GM19099 (cell line): ENCODE measurements around the gene POU6F2.

Source experiments
- POLR2A ChIP-seq: IDR thresholded peaks from 3 replicates; pipeline ENCODE4 v1.6.1; 2011; ENCODE audit warnings: low read depth; ENCODE audit not compliant: insufficient read length; ENCODE audit errors: extremely low read depth

Gene POU6F2

DNA sequence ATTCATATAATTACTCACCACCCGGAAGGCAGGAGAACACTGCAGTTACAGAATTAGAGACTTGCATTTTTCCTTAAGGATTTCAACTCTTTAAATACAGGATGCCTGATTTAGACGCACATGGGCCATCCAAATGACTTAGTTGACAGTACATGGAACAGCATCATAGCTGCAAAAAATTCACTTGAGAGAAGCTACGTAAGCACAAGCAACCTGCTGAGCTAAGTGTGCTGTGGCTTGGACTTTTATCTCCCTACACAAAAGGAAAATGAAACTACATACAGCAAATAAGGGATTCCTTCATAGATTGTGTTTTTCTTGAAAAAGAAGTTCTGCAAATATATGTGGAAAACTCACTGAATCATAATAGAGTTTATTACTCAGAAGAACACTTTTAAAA, 152.6 kb downstream of the POU6F2 start:
- TF ChIP-seq POLR2A = no peak

- no peak for TF ChIP-seq POLR2A
Measured at GRCh38 chr7:39130857-39131526, 153.3 kb downstream of the POU6F2 start.

DNA sequence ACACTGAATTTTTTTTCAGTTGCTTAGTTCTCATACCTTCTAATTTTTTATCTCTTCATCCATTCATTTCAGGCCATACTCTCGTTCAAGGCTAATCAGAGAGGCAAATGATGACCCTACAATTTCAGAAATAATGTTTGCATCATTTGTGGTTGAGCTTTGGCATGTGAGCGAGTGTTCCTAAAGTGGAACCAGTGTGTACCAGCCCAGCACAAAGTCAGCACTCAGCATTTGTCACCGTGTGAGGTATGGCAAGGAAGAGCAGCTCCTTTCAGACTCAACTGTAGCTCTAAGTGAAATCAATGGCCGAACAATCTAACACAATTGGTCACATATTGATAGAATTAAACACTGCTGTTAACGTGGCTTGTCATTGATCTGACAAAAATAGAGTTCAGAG, 154.6 kb downstream of the POU6F2 start:
- no peak for TF ChIP-seq POLR2A

DNA sequence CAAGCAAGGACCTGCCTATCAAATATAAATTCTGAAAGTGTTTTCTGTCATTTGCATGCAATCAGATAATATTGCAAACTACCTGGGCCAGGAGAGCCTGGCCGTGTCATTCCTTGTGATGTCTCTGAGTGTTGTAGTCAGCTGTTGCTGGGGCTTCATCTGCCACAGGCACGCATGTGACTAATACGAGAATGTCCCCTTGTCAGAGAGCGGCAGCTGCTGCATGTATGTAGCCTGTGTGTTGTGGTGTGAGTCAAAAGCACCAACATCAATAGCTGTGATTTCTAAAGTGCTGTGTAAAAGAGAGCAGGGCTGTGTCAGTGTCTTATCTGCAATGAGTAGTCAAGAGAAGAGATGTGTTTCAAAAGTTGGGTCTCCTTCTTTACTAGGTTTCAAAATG, 155.4 kb downstream of the POU6F2 start:
- no peak for TF ChIP-seq POLR2A

DNA sequence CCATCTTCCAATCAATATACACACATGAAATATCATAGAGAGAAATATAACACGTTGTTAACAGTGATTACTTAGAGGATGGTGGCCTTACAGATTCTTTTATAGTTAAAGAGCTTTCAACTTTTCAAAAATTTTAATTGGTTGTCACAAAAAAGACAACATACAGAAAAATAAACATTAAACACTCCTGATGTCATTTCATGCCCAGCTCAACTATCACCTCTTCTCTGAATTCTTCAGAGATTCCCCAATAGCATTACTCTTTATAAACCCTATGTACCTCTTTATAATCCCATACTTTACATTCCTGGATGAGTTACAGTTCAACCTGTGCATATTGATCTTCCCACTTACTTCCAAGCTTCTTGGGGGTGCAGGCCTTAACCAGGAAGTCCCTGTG, 159.8 kb downstream of the POU6F2 start:
- no peak for TF ChIP-seq POLR2A

DNA sequence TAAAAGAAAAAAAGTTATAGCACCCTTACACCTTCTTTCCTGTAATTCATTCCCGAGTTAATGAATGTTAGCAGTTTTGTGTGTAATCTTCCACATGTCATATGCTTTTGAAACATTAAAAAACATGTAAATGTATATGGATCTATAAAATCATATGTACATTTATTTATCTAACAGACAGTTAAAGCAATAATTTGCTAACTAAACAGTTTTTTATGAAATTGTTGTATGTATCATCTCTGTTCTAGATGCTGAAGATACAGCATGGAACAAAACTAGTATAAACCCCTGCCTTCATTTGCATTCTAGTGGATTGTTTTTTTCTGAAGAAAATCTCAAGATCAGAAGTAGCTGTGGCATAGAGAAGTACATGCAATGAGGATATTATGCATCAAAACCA, 165.0 kb downstream of the POU6F2 start:
- TF ChIP-seq POLR2A = no peak

DNA sequence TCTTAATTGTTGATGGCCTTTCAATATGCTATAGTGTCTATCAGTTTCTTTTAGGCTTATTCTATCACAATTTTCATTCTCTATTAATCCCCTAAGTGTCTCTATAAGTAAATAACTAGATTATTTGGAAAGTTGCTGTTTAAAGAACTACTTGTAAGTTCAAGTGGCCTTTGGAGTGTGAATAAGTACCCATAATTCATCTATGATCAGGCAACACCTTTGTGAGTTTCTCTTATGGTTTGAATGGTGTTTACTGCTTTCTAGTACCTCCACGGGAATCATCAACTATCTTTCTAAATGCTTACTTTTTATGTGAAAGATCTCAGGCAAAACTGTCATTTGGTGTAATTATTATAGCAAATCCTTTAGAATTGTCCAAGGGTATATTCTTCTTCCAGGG, 166.7 kb downstream of the POU6F2 start:
- no peak for TF ChIP-seq POLR2A

DNA sequence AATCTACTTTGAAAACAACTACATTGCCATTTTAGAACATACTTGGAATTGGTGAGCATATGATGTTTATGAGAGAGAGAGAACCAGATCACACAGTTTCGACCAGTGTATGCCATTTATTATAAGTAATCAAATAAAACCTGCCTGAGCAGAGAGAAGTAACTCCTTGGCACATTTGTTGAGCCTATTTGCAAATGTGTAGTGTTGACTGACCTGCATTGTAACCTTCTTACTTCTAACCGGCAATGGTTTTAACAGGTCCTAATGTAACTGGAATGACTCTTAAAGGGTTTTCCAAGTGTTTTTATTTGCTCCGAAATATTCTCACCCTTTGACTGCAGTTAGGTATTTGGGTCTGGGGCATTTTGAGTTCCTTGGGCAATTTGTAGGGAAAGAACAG, 167.6 kb downstream of the POU6F2 start:
- no peak for TF ChIP-seq POLR2A

DNA sequence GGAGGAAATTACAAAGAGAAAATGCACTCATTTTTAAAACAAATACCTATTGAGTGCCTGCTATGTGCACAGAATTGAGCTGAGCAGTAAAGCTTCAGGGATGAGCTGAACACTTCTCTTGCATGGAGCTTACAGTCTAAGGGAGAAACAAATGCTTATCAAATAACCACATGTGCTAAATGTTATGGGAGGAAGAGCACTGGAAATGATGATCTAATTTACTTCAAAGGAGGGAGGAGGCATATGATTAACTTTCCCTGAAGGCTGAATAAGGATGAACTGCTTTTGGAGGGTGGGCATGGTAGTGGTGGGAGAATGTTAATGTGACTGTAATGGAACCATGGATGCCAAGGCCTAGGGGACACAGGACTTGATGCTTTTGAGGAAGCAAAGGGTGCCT, 168.2 kb downstream of the POU6F2 start:
- TF ChIP-seq POLR2A = no peak

DNA sequence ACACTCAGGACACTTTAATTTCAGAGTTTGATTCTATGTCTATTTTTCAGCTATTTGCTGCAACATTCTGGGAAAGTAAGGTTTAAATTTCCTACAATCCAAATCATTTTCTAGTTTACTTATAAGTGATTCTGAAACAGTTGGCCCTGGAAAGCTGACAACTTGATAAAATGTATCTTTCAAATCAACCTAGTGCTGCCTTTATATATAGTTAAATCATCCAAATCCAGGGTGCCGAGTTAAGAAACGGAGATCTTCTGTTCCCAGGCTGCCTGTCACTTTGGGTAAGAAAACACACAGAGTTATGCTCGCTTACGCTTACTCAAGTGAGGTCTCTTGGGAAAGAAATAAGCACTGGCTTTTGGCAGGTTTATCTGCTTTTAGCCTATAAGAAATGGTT, 175.0 kb downstream of the POU6F2 start:
- TF ChIP-seq POLR2A = no peak

- TF ChIP-seq POLR2A = no peak
Measured at GRCh38 chr7:39153113-39153512, 175.4 kb downstream of the POU6F2 start.

DNA sequence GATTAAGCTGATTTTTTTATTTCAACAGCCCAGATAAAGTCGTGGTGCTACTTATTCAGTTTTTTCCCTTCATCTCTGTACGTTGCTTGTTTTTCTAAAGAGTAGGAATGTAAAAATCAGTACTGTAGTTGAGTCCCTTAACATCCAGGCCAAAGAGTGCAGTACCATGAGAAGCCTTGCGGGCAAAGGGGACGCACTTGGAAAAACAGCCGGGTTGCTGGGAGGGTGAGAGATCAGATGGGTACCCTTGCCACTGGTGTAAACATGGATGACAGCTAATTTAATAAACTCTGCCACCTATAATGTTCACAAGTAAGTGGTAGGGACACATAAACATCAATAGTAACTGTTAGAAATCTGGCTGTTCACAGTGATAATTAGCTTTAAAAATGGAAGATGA, 175.9 kb downstream of the POU6F2 start:
- no peak for TF ChIP-seq POLR2A

- no peak for TF ChIP-seq POLR2A
Measured at GRCh38 chr7:39154815-39155214, 177.1 kb downstream of the POU6F2 start.

- no peak for TF ChIP-seq POLR2A
Measured at GRCh38 chr7:39158367-39158766, 180.7 kb downstream of the POU6F2 start.

- TF ChIP-seq POLR2A = no peak
Measured at GRCh38 chr7:39161903-39162302, 184.2 kb downstream of the POU6F2 start.

DNA sequence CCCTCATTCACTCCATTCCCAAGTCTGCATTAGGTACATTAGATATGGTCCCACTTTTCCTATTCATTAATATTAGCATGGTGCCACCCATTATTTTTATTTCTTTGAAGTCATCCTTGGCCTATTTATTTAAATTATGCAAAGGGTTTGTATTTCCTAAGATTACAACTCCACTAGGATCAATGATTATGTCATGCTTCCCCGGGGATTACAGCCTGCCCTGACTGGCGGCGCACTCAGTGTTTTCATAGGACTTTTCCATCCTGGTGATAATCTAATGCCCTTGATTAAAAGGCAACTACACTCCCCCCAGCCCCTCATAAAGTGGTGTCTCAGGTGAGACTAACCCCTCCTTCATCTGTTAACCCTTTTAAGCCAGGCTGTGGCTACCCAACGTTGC, 187.2 kb downstream of the POU6F2 start:
- no peak for TF ChIP-seq POLR2A

- TF ChIP-seq POLR2A = no peak
Measured at GRCh38 chr7:39168403-39169098, 190.8 kb downstream of the POU6F2 start.
